GM12892 (cell line): Measurements from ENCODE around the gene IL17F. TPM values are rescaled to one million over a fixed set of nuclear protein-coding genes. Genes with fewer than 3 reads are reported as not detected.

Source experiments
- DNase-seq: peaks from one replicate; pipeline ENCODE4 v3.0.0; 2011; ENCODE audit not compliant: insufficient read length
- FAIRE-seq: peaks from 2 replicates; lab custom pipeline; 2011; peaks lifted over from hg19 to GRCh38; lab: Jason Lieb, UNC
- POLR2A ChIP-seq: IDR thresholded peaks from 2 replicates; pipeline ENCODE4 v1.6.1; 2011; ENCODE audit warnings: low read depth, low read length, control low read depth
- POLR2AphosphoS5 ChIP-seq: IDR thresholded peaks from 2 replicates; pipeline ENCODE4 v1.6.1; 2011; ENCODE audit warnings: low read depth, low read length, control low read depth
- TAF1 ChIP-seq: IDR thresholded peaks from 2 replicates; pipeline ENCODE4 v1.6.1; 2011; ENCODE audit warnings: low read depth, mild to moderate bottlenecking, control low read depth, low read length, borderline replicate concordance
- polyA plus RNA-seq: library from polyadenylated mRNA; unstranded; fragments of >200 nt; gene quantifications from one replicate; pipeline ENCODE4 v1.2.1, GENCODE V29; 2012; ENCODE audit warnings: missing spikeins, inconsistent platforms; ENCODE audit not compliant: missing spikeins

IL17F gene
- not detected for polyA plus RNA-seq

DNA sequence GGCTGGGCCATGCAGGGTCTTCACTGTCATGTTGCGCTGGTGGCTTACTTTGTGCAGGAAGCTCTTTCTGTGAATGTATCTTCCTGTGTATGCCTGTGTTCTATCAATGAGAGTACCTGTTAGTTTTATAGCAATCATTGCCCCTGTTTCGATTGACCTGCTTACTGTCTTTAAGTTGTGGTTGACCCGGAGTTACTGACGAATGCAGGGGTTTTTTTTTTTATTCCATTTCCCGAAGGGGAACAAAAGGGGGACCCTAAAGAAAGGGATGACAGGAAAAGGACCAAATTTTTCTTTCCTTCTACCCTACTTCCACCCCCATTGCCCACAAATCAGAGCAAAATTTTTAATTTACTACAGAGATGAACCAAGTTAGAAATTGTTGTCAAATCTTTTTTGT is at the start of gene IL17F:
Gene IL17F, minus strand, starts transcription at position 101 of the 400 bp plus-strand sequence. Its CDS starts 71 bp downstream, at position 30.
- FAIRE-seq (no peak), DNase-seq (no peak)
- no peak for TF ChIP-seq POLR2A
- no peak for TF ChIP-seq POLR2AphosphoS5
- no peak for TF ChIP-seq TAF1

DNA sequence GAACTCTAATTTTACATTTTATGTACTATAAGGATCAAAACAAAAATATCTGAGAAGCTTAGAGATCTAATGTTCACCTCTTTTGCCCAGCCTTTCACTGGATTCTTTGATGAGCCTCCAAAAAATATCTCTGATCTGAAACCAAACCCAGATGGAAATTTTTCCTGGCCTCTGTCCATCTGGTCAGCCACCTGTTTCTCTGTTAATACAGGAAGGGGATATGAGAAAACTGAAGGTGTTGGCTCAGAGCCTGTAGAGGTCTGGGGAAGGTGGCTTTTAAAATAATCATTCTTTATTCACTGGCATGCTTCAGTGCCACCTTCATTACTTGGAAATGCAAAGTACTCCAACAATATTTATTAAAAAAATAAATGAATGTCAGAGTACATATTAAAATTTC is 48.8 kb upstream of the IL17F start:
- FAIRE-seq (peak; percentile 17), DNase-seq (no peak)
- TF ChIP-seq TAF1 (no peak), POLR2A (no peak), POLR2AphosphoS5 (no peak)

DNA sequence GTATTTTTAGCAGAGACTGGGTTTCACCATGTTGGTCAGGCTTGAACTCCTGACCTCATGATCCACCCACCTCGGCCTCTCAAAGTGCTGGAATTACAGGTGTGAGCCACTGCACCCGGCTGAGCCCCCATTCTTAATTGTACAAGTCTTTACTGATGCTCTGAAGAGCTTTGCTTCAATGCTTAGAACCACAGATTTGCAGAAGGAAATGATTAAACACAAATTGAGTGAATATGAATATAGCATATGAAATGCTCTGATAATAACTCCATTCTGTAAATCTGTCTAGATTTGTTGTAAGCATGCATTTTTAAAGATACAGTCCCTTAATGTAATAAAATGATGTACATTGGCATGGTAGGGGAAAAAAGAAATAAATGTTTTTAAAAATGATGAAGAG is 44.5 kb upstream of the IL17F start:
- FAIRE-seq (no peak), DNase-seq (no peak)
- TF ChIP-seq POLR2AphosphoS5 (no peak), POLR2A (no peak), TAF1 (no peak)

DNA sequence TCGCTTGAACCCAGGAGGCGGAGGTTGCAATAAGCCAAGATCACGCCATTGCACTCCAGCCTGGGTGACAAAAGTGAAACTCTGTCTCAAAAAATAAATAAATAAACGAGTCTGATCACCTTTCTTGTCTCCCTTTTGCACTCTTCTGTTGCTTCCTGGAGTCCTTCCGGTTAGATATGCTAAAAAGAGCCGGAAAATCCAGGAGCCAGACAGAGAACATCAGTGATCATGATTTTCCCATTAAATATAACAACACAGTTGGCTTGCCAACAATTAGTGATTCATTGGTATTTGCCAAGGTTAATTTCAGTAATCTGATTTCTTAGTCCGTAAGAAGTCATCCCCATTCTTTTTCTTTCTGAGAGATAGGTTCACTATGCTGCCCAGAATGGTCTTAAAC is 43.9 kb upstream of the IL17F start:
- TF ChIP-seq POLR2AphosphoS5: no peak
- no peak for TF ChIP-seq TAF1
- no peak for TF ChIP-seq POLR2A
- no peak for DNase-seq
- no peak for FAIRE-seq

DNA sequence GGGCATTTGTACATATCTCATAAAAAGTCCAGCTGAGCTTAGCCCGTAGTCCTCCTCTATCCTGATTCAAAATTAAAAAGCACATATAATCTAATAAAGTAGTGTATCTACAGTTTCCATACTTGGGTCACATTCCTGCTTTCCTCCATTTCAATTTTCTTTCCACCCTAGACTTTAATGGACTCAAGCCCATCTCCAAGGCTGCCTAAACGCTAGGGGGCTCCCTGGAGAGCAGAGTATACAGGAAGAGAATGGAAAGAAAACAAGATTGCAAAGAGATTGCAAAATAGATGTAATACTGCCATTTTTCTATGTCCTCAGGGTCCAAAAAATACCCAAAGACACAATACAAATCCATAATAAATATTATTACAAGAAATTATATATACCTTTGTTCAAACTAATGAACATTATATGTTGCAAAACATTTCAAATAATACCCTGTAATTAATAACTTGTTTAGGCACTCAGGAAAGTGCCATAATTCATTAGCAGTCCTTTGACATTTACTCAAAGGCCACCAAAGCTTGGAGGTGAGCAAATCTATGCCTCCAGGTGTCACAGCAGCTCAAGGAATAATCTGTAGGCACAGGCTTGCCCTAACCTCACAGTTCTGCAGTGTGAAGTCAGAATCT is 42.6 kb upstream of the IL17F start:
- DNase-seq (no peak), FAIRE-seq (peak; percentile 88)
- TF ChIP-seq POLR2A (no peak), POLR2AphosphoS5 (no peak), TAF1 (no peak)

DNA sequence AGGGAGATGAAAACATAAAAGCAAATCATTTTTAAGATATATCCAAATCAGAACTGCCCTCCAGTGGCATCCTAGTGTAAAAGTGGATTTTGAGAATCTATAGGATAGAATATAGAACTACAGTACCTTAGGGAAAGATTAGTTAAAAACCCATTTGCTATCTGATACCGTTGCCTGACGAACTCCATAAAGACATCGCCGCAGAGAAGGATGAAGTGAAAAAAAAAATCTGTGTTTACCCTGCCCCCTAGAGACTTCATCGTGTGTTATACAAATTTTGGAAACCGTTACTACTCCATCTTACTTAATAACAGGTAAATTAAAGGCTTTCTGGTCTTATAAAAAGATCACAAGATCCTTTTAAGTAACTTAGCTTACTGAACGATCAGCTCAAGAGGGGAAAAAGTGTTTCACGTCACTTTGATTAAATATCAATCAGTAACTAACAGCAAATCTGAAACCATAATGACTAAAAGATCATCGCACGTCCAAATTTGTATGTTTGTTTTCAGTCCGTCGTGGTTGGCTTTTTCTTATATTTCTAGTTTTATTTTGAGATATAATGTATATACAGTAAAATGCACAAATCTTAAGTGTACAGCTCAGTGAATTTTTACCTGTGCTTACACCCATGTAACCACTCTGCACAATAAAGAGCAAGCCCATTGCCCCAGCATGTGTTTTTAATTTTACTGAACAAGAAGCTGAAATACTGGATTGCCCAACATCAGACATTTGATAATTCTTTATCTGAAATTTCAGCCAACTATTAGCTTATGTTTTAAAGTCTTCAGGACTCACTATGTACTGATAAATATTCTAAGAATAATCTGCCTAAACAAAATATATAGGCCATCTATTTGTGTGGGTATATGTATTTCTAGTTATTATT is 41.1 kb upstream of the IL17F start:
- no peak for FAIRE-seq
- no peak for DNase-seq
- no peak for TF ChIP-seq TAF1
- TF ChIP-seq POLR2A: no peak
- TF ChIP-seq POLR2AphosphoS5: no peak

DNA sequence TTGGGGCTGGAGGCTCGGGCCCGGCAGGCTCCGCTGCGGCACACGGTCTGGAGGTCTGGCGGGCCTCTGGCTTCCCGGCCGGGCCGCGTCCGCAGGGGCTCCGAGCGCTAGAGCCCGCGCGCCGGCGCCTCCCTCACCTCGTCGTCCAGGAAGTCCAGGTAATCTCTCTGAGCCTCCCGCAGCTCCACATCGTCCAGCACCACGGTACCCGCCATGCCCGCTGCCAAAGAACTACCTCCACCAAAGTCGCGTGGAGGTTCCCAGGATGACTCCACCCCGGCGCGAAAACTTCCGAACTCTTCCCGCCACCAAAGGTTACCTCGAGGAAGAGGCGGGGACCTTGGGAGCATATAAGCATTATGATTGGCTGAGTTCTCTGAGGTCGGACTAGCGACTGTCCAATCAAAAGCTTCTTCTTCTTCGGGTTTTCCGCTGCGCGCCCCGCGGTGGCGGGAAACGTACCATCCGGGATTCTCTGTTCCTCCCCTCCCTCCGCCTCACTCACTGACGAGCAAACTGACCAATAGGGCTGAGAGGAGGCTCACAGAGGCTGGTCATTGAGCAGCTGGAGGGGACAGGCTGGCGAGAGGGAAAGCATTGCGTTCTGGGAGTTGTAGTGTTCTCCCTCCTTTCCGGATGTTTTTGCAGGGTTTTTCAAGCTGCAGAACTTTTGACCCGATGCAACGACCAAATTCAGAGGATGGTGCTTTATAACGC is 40.3 kb upstream of the IL17F start, which contains the start of gene MCM3:
Gene MCM3, minus strand, starts transcription at position 283 of the 717 bp plus-strand sequence. Its CDS starts 68 bp downstream, at position 215.
- FAIRE-seq (peak; percentile 98), DNase-seq (peak; percentile 79)
- TF ChIP-seq POLR2A (peak; percentile 78; the same call in 1 of the 2 replicates), TAF1 (peak; percentile 48; the same call in 1 of the 2 replicates), POLR2AphosphoS5 (peak; percentile 76)

DNA sequence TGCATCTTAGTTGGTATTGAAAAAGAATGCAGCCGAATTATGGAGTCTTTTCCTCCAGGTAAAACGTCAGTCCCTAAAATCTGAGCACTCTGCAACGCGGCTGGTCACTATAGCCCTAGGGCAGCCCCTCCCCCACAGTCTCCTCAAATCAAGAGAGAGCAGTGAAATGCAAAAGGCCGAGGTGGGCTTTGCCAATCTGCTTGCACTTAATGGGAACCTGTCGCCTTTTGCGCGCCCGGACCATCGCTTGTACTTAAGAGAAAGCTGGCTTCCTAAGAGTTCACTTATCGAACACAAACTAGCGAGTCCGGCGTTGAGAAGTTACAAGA is 39.8 kb upstream of the IL17F start:
- no peak for DNase-seq
- no peak for FAIRE-seq
- TF ChIP-seq POLR2AphosphoS5: no peak
- TF ChIP-seq POLR2A: peak; percentile 39; the same call in 1 of the 2 replicates

DNA sequence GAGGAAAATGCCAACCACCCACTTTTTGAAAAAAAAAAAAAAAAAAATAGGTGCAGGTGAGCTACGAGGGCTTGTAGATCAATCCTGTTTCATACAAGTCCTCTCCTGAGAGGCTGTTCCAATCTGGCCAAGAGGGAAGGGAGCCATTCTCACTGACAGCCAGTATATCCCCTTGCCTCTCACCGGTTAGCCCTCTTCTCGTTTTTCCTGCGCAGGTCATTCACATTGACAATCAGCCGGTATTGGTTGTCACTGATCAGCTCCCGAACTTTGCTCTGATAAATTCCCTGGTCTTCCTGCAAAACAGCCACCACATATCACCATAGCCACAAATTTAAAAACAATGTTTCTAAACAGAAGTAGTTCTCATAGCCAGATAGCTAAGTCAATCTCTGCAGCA is 38.8 kb upstream of the IL17F start:
- TF ChIP-seq POLR2A (no peak), TAF1 (no peak), POLR2AphosphoS5 (no peak)
- FAIRE-seq: no peak
- no peak for DNase-seq

DNA sequence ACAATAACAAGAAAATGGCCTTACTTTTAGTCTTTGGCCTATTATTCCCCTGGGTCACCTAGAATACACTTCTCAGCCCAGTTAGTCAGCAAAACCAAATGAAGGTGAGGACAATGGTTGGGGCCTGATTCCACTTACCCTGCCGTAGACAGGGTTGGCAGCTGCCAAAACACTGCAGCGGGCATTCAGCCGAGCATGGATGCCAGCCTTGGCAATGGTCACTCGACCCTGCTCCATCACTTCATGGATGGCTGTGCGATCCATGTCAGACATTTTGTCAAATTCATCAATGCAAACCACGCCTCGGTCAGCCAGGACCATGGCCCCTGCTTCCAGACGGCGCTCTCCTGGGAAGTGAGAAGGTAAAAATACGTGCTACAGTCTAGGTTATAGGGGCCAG is 31.8 kb upstream of the IL17F start:
- no peak for TF ChIP-seq POLR2AphosphoS5
- no peak for TF ChIP-seq TAF1
- no peak for TF ChIP-seq POLR2A
- FAIRE-seq: no peak

DNA sequence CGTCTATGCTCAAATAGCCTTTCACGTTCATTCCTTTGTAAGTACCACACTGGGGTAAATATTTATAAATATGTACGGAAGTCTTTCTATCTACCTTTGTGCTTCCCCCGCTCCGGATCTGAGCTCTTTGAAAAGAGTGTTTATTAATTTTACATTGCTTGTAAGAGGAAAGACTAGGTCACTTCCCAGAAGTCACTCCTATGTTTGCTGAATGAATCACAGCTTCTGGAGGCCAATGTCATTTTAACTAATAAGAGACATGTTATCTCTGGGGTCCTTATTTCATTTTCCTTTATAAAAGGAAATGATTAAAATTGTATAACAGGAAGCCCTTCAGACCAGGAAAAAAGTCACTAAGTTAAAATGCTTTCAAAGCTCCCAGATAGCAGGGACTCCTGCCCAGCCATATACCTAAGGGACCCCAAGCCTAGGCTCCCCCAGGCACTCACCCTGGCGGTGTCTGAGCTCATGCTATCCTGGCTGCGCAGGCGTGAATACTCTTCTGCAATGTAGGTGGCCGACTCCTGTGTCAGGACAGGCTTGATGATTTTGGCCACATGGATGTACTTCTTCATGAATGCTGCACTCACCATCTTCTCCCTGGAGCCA is 27.7 kb upstream of the IL17F start:
- FAIRE-seq (no peak), DNase-seq (no peak)
- TF ChIP-seq POLR2A (no peak), POLR2AphosphoS5 (no peak), TAF1 (no peak)

More for the DNA sequence above, 31.8 kb upstream of the IL17F start:
- DNase-seq: no peak
